RWPE1 (cell line): ENCODE results near the gene MRC2.

Experiments
- CTCF ChIA-PET: fragments of 350-600 bp; sonication (Branson Sonifier 250); formaldehyde crosslinking; extraction: SDS; loops from one replicate; lab custom pipeline; 2021; lab: Yijun Ruan, JAX
- POLR2A ChIA-PET: fragments of 400-600 bp; formaldehyde crosslinking; extraction: SDS; loops from one replicate; lab custom pipeline; 2020; ENCODE audit warnings: antibody characterized with exemption; ENCODE audit not compliant: low non-redundant PET; lab: Yijun Ruan, JAX
- DNase-seq: peaks from one replicate; pipeline ENCODE4 v3.0.0; 2012; ENCODE audit warnings: low spot score
- H3K27ac ChIP-seq: fragments of 450-650 bp; 2 replicates; pipeline ENCODE4 v1.5.1; 2017
- TF ChIP-seq, protein P1 (sequence below): fragments of 450-650 bp; conservative IDR thresholded peaks from 2 replicates; pipeline ENCODE4 v1.5.1; 2017; ENCODE audit warnings: low read depth, mild to moderate bottlenecking

MRC2 gene

DNA sequence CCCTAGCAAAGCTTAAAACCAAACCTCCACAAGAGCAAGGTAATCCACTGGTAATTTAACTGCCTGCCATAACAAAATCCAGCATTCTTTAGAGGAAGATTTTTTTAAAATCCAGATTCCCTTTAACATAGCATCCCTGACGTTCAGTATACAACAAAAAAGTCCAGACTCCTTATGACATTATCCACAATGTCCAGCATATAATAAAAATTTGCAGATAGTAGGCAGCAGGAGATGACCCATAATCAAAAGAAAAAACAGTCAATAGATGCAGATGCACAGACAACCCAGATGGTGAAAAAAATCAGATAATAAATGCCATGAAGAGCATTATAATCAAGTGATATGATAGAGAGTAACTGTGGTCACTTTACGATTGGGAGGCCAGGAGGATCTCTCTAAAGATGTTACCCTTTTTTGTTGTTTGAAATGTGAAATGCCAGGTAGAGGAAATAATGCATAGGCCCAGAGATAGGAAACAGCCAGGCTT lies 33.2 kb downstream of the MRC2 start:
- ChIA-PET POLR2A (no interaction called here), CTCF (no interaction called here)
- no peak for DNase-seq
- H3K27ac ChIP-seq: no peak overlapping the region
- TF ChIP-seq, protein P1, sequence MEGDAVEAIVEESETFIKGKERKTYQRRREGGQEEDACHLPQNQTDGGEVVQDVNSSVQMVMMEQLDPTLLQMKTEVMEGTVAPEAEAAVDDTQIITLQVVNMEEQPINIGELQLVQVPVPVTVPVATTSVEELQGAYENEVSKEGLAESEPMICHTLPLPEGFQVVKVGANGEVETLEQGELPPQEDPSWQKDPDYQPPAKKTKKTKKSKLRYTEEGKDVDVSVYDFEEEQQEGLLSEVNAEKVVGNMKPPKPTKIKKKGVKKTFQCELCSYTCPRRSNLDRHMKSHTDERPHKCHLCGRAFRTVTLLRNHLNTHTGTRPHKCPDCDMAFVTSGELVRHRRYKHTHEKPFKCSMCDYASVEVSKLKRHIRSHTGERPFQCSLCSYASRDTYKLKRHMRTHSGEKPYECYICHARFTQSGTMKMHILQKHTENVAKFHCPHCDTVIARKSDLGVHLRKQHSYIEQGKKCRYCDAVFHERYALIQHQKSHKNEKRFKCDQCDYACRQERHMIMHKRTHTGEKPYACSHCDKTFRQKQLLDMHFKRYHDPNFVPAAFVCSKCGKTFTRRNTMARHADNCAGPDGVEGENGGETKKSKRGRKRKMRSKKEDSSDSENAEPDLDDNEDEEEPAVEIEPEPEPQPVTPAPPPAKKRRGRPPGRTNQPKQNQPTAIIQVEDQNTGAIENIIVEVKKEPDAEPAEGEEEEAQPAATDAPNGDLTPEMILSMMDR: no peak

DNA sequence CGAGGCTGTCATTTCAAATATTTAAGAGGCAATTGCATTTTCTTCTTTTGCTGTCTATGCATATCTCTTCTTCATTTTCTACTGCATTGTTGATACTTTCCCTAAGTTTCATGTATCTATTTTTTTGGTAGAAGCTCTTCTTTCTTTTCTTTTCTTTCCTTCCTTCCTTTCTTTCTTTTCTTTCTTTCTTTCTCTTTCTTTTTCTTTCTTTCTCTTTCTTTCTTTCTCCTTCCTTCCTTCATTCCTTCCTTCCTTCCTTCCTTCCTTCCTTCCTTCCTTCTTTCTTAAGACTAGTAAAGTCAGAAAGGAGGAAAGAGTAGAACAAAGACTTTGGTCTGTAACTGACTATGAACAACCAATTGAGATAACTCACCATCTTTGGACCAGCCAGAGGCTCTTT lies 33.9 kb downstream of the MRC2 start:
- POLR2A ChIA-PET: no interaction called here
- H3K27ac ChIP-seq: no peak overlapping the region
- CTCF ChIA-PET: no interaction called here
- DNase-seq: no peak
- TF ChIP-seq, protein P1: no peak

DNA sequence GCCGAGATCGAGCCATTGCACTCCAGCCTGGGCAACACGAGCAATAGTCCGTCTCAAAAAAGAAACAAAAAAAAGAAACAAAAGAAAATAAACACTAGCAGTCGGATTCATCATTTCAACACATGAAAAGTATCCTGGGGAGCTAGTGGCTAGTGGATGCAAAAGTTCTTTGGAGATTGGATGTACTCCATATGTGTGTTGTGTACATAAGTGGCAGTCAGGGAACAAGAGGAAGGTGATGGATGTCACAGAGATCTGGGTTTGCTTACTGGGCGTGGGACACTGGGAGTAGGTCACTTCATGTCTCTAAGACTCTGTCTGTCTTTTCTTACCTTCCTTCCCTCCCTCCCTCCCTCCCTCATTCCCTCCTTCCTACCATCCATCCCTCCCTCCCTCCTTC lies 35.4 kb downstream of the MRC2 start:
- ChIA-PET POLR2A (no interaction called here), CTCF (interaction anchor here (0.6 kb wide), 1 partner anchor 152 kb away, joined by 3 read pairs; no protein-coding TSS in a partner anchor)
- TF ChIP-seq, protein P1: no peak
- no peak overlapping the region for H3K27ac ChIP-seq
- no peak for DNase-seq

DNA sequence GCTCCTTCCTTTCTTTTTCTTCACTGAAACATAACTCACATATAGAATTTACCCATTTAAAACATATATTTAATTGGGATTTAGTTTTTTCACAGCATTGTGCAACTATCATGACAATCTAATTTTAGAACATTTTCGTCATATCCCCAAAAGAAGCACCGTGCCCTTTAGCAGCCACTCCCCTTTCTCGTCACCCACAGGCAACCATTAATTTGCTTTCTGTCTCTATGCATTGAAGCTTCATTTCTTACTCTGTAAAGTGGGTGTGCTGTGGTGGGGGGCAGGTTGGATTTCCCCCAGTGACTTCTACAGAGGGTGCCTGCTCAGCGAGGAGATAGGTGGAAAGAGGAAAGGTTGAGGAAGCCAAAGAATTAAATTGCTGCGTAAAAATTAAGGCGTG lies 35.8 kb downstream of the MRC2 start:
- DNase-seq: no peak
- POLR2A ChIA-PET: no interaction called here
- H3K27ac ChIP-seq: no peak overlapping the region
- CTCF ChIA-PET: interaction anchor here (0.6 kb wide), 1 partner anchor 153 kb away, joined by 3 read pairs; no protein-coding TSS in a partner anchor
- TF ChIP-seq, protein P1: no peak

DNA sequence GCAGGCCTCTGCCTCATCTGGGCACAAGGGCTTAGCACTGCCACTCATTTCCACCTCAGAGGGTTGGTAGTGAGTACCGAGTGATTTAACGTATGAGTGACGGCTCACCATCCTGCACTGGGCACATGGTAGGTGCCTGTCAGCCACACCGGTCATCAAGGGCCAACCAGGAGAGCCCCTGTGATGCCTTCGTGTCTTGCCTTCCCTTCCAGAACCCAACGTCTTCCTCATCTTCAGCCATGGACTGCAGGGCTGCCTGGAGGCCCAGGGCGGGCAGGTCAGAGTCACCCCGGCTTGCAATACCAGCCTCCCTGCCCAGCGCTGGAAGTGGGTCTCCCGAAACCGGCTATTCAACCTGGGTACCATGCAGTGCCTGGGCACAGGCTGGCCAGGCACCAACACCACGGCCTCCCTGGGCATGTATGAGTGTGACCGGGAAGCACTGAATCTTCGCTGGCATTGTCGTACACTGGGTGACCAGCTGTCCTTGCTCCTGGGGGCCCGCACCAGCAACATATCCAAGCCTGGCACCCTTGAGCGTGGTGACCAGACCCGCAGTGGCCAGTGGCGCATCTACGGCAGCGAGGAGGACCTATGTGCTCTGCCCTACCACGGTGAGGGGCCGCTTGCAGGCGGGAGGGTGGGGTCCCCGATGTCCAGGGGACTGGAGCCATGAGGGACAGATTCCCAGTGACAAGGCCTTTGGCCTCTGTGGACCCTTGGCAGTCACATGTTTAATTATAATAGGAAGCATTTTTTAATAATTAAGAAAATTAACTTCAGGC lies 37.1 kb downstream of the MRC2 start:
- ChIA-PET POLR2A (interaction anchor here (0.7 kb wide), 1 partner anchor 73 kb away, joined by 4 read pairs; no protein-coding TSS in a partner anchor), CTCF (no interaction called here)
- peak overlapping the region; percentile 2; the same call in 1 of the 2 replicates for H3K27ac ChIP-seq
- DNase-seq: no peak
- TF ChIP-seq, protein P1: no peak

DNA sequence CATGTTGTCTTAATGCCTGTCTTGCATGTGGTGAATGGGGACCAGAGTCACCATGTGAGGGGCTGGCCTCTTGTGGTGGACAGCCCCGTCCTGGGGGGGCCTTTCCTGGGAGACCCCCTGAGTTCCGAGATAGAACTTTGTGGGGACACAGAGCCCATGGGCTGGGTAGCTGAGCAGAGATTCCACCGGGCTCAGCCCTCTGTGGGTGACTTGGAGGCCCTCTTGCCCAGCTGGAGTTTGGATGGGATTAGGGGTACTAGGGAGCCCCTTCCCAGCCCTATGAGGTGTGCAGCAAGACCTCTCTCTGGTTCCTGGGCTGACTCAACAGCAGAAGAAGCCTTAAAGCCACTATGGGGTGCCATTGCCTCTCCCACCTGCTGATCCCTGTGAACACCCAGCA lies 38.1 kb downstream of the MRC2 start:
- TF ChIP-seq, protein P1: no peak

More for the DNA sequence above, 38.1 kb downstream of the MRC2 start:
- no peak for DNase-seq
- CTCF ChIA-PET: no interaction called here
- H3K27ac ChIP-seq: no peak overlapping the region
- POLR2A ChIA-PET: no interaction called here
